Right lung (tissue), 5 donors: ENCODE results near the gene AJUBA. TPM values are rescaled to one million over a fixed set of nuclear protein-coding genes. Genes with fewer than 3 reads are reported as not detected.
A peak's percentile ranks its signal among the peaks of the same experiment; 100 is the strongest.
"Not testable (repeated sequence)": the region's sequence is repeated elsewhere in the genome, so short reads cannot be mapped to it uniquely, and the experiment has no call there.

Source experiments
- DNase-seq, 2 donors: peaks; one replicate each; pipeline ENCODE4 v3.0.0-alpha.2; 2013
- polyA plus RNA-seq, 5 donors: library from polyadenylated mRNA; unstranded; fragments of 120-200 nt; gene quantifications; one replicate each; pipeline versions ENCODE4 v1.2.1 to v1.2.3, GENCODE V29; 2013; ENCODE audit warnings: inconsistent platforms in 1 of 5, low replicate concordance in 1 of 5; ENCODE audit not compliant: insufficient read length in 5 of 5, insufficient read depth in 1 of 5

AJUBA gene
- polyA plus RNA-seq, 5 donors = 31.3 to 50.3 (median 40.6) TPM

DNA sequence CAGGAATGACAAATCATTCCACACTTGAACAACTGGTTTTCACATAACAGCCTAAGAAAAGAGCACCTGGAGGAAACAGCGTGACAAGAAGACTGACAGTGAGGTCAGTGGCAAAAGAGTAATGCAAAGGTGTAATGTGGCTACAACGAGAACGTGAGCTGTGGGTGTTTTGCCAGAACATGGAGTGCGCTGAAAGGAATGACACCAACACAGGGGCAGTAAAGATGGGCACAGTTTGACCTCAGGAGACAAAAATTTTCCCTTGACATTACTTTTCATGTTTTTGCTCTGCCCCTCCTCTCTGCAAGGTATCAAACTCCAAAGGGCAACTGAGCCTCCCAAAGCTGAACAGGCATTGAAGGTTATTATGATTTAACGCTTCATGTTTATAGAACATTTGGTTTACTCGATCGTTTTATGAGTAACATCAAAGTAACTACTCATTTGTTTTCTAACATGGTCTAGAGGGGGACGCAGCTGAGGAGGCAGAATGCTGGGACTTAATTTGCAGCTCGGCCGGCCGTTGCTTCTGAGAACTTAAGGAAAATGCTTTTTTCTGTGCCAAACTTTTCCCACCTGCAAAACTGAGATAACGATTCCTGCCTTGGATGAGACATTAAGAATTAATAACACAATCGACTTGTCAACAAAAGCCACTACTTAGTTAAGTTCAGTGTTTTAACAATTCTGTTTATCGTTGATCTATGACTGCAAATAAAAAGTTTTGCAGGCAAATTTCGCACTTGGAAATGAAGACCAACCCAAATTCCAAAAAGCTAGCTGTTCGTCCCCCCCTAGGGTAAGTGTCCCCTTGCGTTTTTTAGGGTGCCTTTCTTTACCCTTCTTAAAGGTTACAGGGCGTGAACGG, 26.4 kb downstream of the AJUBA start:
- DNase-seq = no peak

DNA sequence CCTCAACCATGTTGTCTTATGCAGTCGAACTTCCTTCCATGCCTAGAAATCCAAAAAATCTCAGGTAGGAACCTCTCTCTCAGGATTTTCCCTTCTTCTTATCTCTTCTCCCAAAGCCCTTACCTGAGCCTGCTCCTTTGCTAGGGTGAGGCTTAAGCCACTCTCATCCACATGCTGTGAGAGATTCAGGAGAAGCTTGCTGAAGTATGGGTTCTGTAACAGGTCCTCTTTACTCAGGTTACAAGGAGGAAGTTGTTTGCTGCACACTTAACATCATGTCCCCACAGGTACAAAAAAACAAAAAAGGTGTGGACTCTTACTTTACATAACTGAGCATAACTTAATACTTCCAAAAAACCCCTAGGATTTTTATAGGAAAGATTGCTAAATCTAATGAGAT, 29.9 kb downstream of the AJUBA start:
- DNase-seq = no peak

DNA sequence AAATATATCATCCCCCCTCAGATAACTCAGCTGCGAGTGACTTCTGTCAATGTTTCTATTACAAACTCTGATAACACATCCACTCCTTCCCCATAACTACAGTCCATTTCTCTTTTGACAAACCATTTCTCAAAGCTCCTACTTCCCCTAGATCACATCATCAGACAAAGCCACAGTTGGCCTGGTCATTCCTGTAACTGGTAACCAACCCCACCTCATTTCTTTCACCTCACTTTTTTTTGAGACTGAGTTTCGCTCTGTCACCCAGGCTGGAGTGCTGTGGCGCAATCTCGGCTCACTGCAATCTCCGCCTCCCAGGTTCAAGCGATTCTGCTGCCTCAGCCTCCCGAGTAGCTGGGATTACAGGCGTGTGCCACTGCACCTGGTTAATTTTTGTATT, 30.6 kb downstream of the AJUBA start:
- not testable (repeated sequence) for DNase-seq

DNA sequence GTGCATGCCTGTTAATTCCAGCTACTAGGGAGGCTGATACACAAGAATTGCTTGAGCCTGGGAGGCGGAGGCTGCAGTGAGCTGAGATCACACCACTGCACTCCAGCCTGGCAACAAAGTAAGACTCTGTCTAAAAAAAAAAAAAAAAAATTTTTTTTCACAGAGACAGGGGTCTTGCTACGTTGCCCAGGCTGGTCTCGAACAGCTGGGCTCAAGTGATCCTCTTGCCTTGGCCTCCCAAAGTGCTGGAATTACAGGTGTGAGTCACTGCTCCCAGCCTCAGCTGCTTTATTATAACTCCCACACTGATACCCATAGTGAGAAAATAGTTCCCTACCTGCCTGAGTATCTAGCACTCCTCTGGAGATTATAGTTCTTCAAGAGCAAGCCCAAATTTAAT, 36.7 kb downstream of the AJUBA start:
- DNase-seq = no peak

DNA sequence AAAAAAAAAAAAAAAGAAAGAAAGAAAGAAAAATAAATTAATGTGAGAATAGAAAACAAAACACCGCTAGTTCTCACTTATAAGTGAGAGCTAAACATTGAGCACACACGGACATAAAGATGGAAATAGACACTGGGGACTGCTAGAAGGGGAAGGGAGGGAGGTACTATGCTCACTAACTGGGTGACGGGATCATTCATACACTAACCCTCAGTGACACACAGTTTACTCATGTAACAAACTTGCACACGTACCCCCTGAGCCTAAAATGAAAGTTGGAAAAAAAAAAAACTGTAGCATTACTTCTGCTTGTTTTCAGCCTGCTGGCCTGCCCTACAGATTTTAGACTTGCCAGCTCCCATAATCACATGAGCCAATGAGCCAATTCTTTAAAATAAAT, 42.7 kb downstream of the AJUBA start:
- no peak for DNase-seq

DNA sequence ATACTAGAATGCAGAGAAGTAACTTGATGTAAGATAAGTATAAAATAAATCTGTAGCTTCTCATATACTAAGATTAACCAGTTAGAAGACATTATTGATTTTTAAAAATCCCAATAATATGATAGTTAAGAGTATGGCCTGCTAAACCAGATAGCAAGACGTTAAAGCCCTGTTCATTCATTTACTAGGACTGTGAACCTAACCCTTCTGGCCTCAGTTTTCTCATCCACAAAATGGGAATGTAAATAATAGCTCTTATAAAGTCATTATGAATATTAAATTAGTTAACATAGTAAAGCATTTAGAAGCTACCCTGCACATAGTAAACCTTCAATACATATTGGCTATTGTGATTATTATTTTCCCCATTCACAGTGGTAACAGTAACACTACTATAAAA, 47.2 kb downstream of the AJUBA start:
- DNase-seq = no peak

DNA sequence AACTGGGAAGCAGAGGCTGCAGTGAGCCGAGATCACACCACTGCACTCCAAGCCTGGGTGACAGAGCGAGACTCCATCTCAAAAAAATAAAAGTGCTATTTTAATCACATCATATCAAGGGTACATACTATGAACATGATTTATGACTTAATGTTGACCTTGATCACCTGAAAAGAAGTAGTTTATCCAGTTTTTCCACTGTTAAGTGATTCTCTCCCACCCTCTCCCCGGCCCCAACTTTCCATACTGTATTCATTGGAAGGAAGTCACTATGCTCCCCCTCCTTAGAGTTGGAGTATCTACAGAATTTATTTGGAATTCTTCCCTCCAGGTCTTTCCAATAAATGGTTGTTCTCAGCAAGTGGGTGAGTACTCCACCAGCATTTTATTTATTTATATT, 50.2 kb downstream of the AJUBA start:
- DNase-seq = peak in 1 of 2 donors; percentile 35

DNA sequence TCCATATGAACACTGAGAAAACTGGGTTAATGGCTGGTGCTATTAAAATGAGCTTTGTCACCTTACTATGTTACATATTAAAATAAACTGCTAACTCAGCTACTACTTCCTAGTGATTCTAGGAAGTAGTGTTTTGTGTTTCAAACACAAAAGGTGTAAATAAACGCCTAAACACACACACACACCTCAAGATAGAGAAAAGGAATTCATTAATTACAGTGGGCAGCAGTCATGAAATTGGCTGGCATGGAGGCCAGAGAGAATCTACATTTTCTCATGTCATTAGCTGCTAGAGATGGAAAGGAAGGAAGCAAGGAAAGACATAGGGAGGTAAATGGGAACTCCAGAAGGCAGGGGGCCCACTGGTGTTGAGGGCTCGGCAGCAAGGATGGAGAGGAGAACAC, 52.4 kb downstream of the AJUBA start:
- DNase-seq = no peak

DNA sequence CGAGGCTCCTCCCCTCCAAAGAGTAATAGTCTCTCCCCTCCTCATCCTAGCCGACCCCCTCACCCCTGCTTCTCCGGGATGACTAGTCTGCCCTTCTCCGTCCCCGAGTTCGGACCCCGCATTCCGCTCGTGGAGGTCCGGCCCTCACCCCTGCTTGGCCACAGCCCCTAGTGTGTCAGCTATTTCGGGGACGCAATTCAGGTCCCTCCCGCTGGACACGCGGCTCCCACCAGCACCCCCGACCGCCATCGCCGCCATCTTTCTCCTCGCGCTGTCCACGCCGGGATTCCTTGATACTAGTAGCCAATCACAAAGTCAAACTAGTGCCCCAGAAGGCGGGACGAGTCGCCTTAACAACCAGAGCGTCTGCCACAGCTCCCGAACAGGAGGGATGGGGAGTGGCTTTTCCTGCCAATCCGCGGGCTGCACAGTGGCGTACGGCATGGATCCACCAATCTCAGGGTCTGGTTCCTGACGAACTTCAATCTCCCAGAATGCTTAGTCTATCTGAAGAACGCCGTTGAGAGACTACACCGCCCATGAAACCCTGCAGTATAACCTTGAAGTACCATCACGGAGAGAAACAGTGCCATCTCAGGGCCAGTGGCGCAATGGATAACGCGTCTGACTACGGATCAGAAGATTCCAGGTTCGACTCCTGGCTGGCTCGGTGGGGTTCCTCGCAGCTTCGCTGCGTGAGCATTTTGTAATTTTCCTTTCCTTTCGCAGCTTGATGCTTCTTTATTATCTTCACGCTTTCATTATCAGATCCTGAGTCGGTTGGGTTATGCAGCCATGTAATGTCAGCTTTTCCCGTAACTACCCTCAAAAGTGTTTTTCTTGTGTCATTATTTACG, 53.0 kb downstream of the AJUBA start, which contains the start of gene PRMT5:
PRMT5 (minus strand) TSS at position 273 of the 857 bp plus-strand sequence; CDS start at position 258, 15 bp downstream.
- peak; percentile 98 to 100 for DNase-seq

DNA sequence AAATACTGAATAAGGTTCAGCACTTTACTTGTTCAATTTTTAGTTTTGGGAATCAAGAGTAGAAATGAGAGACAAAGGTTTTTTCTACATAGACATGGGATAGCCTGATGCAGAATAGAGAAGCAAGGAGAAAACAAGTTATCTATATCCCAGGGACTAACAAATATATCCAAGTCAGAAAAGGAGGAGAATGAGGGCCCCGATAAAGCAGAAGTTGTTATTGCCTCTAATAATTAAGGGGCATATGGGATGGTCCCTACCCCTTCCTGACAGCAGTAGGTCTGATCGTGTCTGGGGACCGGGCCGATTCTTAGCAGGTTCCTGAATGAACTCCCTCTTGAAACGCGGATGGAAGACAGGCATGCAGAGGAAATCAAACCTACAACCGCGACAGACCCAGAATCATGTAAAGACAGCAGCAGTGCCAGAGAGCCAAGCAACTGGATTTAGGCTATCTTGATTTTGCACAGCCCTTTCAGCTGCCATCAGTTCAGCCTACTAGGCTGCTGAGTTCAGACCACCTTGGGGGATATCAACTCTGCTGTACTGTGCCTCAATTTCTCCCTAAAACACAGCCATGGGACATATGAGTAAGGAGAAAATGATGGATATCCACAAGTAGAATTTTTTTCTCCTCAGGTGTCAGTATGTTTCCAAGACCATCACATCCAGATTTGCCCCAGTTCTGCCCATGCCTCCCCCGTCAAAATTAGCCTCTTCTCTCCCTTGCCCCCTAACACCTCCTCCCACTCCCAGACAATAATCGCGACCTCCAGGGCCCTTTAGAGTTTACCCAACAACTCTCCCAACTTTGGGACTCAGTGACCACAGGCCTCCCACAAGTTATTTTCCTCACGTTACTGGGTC, 53.9 kb downstream of the AJUBA start:
- no peak for DNase-seq

DNA sequence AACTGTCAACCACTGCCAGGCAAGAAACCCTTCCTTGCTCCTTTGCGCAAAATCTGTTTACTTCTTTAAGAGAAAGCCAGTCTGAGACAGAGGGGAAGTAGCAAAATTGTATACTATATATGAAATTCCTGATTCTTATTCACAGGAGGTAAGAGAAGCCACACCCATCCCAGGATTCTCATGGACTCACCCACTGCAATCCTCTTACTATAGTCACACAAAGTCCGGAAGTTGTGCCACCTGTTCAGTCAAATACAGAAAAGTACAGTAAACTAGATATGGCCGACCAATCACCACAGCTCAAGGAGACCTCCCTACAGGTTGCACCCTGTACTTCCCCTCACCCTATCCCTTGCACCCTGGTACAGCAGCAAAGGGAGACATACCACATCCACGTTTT, 56.0 kb downstream of the AJUBA start:
- DNase-seq = no peak

DNA sequence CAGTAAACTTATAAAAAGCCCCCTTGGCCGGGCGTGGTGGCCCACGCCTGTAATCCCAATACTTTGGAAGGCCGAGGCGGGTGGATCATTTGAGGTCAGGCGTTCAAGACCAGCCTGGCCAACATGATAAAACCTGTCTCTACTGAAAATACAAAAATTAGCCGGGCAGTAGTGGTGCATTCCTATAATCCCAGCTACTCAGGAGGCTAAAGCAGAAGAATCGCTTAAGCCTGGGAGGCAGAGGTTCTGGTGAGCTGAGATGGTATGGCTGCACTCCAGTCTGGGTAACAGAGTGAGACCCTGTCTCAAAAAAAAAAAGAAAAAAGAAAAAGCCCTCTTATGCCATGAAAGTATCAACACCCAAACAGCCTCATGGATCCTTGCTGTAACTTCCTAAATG, 56.8 kb downstream of the AJUBA start:
- no peak for DNase-seq

DNA sequence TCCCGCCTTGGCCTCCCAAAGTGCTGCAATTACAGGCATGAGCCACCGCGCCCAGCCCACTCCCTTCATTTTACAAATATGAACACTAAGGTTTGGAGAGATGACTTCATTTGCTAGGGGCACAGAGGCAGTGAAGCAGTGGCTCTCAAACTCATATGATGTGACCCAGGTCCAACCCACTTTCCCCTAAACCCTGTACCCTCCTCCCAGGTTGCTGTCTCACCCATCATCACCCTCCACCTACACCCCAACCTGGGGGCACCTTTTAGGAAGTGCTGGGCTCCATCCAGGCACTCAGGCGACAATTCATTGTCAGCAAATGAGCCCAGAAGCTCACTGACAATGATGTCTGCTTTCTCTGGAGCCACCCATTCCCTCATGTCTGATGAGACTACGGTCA, 58.6 kb downstream of the AJUBA start:
- DNase-seq = no peak

DNA sequence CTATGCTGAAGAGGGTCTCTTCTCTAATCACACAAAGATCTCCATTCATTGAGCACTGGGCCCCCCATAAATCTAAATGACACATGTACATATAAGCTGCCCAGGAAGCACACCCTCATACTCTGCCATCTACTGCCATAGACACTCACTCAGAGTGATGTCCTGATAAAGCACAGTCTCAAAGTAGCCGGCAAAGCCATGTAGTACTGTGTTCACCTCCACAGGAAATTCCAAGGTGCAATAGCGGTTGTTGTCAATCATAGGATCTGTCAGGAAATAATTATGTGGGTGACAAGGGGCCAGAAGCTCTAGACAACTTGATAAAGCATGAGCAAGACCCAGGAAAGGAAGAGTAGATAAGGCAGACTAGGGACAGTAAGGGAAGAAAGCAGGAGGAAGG, 60.1 kb downstream of the AJUBA start:
- no peak for DNase-seq

Other genes with a start within 250 kb of the AJUBA start
- gene OXA1L, start 215.9 kb downstream of the AJUBA start, polyA plus RNA-seq = 100 to 1,000 TPM; 142 to 161 (median 150) TPM
- gene SLC7A7, start 167.1 kb downstream of the AJUBA start, polyA plus RNA-seq = 10 to 100 TPM in 1 of 5 donors, 1 to 10 TPM in 4; 8.8 to 11.2 (median 9.5) TPM
- 10 to 100 TPM; 66.9 to 98.7 (median 69.6) TPM for gene MRPL52, start 152.7 kb downstream of the AJUBA start, polyA plus RNA-seq
- gene MMP14, start 146.0 kb downstream of the AJUBA start, polyA plus RNA-seq = 100 to 1,000 TPM; 165 to 216 (median 186) TPM
- 10 to 100 TPM; 43.1 to 64.5 (median 51.0) TPM for gene LRP10, start 110.8 kb downstream of the AJUBA start, polyA plus RNA-seq
- gene REM2, start 99.3 kb downstream of the AJUBA start, polyA plus RNA-seq = under 1 TPM; 0.58 to 0.99 (median 0.81) TPM
- gene RBM23, start 63.4 kb downstream of the AJUBA start, polyA plus RNA-seq = 100 to 1,000 TPM in 4 of 5 donors, 10 to 100 TPM in 1; 95.6 to 128 (median 105) TPM
- 100 to 1,000 TPM; 115 to 129 (median 123) TPM for gene PRMT5, start 53.2 kb downstream of the AJUBA start, polyA plus RNA-seq
- gene HAUS4, start 25.5 kb downstream of the AJUBA start, polyA plus RNA-seq = 10 to 100 TPM; 50.8 to 86.9 (median 80.5) TPM
- gene C14orf93, start 27.6 kb upstream of the AJUBA start, polyA plus RNA-seq = 10 to 100 TPM; 20.6 to 23.2 (median 21.5) TPM
- 100 to 1,000 TPM; 155 to 205 (median 174) TPM for gene PSMB5, start 52.3 kb upstream of the AJUBA start, polyA plus RNA-seq
- gene PSMB11, start 59.7 kb upstream of the AJUBA start, polyA plus RNA-seq = not detected
- 10 to 100 TPM in 4 of 5 donors, 1 to 10 TPM in 1; 9.7 to 13.7 (median 12.2) TPM for gene CDH24, start 75.0 kb upstream of the AJUBA start, polyA plus RNA-seq
- 100 to 1,000 TPM; 277 to 378 (median 335) TPM for gene ACIN1, start 112.6 kb upstream of the AJUBA start, polyA plus RNA-seq
- 10 to 100 TPM; 57.4 to 70.3 (median 64.5) TPM for gene C14orf119, start 113.0 kb upstream of the AJUBA start, polyA plus RNA-seq
- under 1 TPM in 2 of 5 donors, not detected in 3; 0.05 to 0.06 TPM for gene CIROP, start 122.4 kb upstream of the AJUBA start, polyA plus RNA-seq
- under 1 TPM; 0.10 to 0.23 (median 0.16) TPM for gene CEBPE, start 136.7 kb upstream of the AJUBA start, polyA plus RNA-seq
- 100 to 1,000 TPM; 107 to 140 (median 126) TPM for gene SLC7A8, start 201.1 kb upstream of the AJUBA start, polyA plus RNA-seq